RWPE2 (cell line): Measurements from ENCODE around the gene TPSD1.

Experiments used
- ATAC-seq: fragments of 200-7000 bp; cut with Tn5 transposase; 3 replicates; pipeline ENCODE4 v1.9.1; 2021; ENCODE audit warnings: low read depth
- DNase-seq: peaks from one replicate; pipeline ENCODE4 v3.0.0-alpha.2; 2020; ENCODE audit warnings: low spot score
- H3K27ac ChIP-seq: fragments of 450-650 bp; 2 replicates; pipeline ENCODE4 v1.5.1; 2017; ENCODE audit warnings: mild to moderate bottlenecking; ENCODE audit not compliant: poor library complexity, severe bottlenecking
- H3K27me3 ChIP-seq: fragments of 250-450 bp; sonication (Bioruptor Pico); 2 replicates; pipeline ENCODE4 v1.5.1; 2021; ENCODE audit warnings: mild to moderate bottlenecking, moderate library complexity; ENCODE audit not compliant: insufficient read depth, poor library complexity, severe bottlenecking
- H3K36me3 ChIP-seq: fragments of 250-450 bp; sonication (Bioruptor Pico); 2 replicates; pipeline ENCODE4 v1.5.1; 2020; ENCODE audit warnings: low read depth, mild to moderate bottlenecking, moderate library complexity
- H3K4me1 ChIP-seq: fragments of 250-450 bp; sonication (Bioruptor Pico); 2 replicates; pipeline ENCODE4 v1.5.1; 2021; ENCODE audit warnings: mild to moderate bottlenecking, moderate library complexity; ENCODE audit not compliant: insufficient read depth, poor library complexity, severe bottlenecking
- H3K4me3 ChIP-seq: fragments of 250-450 bp; sonication (Bioruptor Pico); 2 replicates; pipeline ENCODE4 v1.5.1; 2021; ENCODE audit warnings: mild to moderate bottlenecking, moderate library complexity; ENCODE audit not compliant: severe bottlenecking
- H3K9me3 ChIP-seq: fragments of 250-450 bp; sonication (Bioruptor Pico); 2 replicates; pipeline ENCODE4 v1.5.1; 2021; ENCODE audit warnings: mild to moderate bottlenecking, moderate library complexity; ENCODE audit not compliant: severe bottlenecking
- TF ChIP-seq, protein P1 (sequence below): fragments of 450-650 bp; IDR thresholded peaks from one replicate; pipeline ENCODE4 v1.5.1; 2017; ENCODE audit warnings: mild to moderate bottlenecking, moderate library complexity; ENCODE audit not compliant: poor library complexity, severe bottlenecking

Gene TPSD1

DNA sequence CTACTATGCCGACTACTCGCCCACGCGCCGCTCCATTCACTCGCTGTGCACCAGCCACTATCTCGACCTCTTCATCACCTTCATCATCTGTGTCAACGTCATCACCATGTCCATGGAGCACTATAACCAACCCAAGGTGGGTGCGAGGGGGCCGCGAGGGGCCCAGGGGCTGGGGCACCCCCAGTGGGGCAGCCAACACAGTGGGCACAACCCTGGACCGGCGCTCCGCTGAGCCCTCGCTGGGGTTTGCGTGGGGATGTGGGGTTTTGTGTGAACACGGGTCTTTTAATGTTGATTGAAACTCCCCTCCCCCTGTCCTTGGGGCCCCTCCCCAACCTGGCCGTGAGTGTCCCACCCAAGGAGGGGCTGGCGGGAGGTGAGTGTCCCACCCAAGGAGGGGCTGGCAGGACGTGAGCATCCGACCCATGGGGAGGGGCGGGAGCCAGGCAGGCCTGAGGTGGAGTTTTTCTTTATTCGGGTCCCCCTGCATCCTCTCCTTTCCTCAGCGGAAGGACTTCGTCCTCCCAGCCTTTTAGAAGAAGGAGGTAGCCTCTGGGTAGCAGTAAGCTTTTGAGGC, 42.0 kb upstream of the TPSD1 start:
- no peak overlapping the region for H3K27ac ChIP-seq
- H3K4me1 ChIP-seq = no peaks in the 10 kb centered on the region
- no peaks in the 10 kb centered on the region for H3K9me3 ChIP-seq
- no peaks in the 10 kb centered on the region for H3K36me3 ChIP-seq
- DNase-seq = no peak
- no peaks in the 10 kb centered on the region for H3K27me3 ChIP-seq
- no peak overlapping the region for H3K4me3 ChIP-seq
- TF ChIP-seq, protein P1, sequence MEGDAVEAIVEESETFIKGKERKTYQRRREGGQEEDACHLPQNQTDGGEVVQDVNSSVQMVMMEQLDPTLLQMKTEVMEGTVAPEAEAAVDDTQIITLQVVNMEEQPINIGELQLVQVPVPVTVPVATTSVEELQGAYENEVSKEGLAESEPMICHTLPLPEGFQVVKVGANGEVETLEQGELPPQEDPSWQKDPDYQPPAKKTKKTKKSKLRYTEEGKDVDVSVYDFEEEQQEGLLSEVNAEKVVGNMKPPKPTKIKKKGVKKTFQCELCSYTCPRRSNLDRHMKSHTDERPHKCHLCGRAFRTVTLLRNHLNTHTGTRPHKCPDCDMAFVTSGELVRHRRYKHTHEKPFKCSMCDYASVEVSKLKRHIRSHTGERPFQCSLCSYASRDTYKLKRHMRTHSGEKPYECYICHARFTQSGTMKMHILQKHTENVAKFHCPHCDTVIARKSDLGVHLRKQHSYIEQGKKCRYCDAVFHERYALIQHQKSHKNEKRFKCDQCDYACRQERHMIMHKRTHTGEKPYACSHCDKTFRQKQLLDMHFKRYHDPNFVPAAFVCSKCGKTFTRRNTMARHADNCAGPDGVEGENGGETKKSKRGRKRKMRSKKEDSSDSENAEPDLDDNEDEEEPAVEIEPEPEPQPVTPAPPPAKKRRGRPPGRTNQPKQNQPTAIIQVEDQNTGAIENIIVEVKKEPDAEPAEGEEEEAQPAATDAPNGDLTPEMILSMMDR = no peak
- no peak for ATAC-seq

DNA sequence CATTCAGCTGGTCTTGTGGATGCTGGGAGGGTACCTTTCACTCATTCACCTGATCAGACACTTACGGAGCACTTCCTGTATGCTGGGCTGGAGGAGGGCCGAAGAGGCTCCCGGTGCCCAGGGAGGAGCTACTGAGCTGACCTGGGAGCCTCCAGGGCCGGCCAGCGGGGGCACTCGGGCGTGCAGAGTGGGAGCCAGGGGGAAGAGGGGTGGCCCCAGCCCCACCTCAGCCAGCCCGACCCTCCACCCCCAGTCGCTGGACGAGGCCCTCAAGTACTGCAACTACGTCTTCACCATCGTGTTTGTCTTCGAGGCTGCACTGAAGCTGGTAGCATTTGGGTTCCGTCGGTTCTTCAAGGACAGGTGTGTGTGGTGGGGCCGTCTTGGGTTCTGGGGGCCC, 41.1 kb upstream of the TPSD1 start:
- no peak for ATAC-seq
- TF ChIP-seq, protein P1 = no peak
- no peaks in the 10 kb centered on the region for H3K36me3 ChIP-seq

DNA sequence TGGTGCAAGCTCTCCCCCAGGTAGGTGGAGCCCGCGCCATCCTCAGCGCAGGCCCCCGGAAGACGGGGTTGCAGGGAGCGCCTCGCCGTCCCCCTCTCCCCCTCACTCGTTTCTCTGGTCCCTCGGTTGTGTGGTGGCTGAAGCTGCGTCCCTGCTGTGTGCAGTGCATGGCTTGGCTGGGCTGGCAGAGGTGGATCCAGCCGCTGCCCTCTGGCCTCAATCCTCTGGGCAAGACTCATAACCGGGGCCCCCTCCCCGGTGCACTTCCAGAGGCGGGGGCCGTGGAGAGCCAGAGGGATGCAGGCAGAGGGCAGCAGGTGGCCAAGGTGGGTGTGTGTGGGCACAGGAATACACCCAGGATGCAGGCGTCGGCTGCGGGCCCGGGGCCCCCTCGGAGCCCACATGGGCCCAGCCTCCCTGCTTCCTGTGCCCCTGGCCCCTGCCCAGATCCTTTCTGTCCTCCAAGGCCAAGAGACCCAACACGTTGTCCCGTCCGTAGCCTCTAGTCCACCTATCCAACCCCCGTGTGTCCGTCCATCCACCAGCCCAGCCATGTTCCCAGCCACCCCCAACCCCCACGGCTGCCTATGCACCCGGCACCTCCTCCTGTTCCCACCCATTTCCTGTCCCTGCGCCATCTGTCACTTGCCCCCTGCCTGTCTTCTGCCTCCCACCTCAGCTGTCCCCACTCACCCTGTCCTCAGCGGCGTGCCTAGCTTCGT, 40.1 kb upstream of the TPSD1 start:
- TF ChIP-seq, protein P1 = no peak
- Histone ChIP-seq H3K9me3 (no peaks in the 10 kb centered on the region), H3K4me3 (no peak overlapping the region), H3K36me3 (no peaks in the 10 kb centered on the region), H3K27ac (no peak overlapping the region), H3K4me1 (no peaks in the 10 kb centered on the region), H3K27me3 (no peaks in the 10 kb centered on the region)
- ATAC-seq (no peak), DNase-seq (no peak)

More for the DNA sequence above, 41.1 kb upstream of the TPSD1 start:
- Histone ChIP-seq H3K9me3 (no peaks in the 10 kb centered on the region), H3K4me1 (no peaks in the 10 kb centered on the region), H3K4me3 (no peak overlapping the region), H3K27me3 (no peaks in the 10 kb centered on the region), H3K27ac (no peak overlapping the region)
- no peak for DNase-seq

DNA sequence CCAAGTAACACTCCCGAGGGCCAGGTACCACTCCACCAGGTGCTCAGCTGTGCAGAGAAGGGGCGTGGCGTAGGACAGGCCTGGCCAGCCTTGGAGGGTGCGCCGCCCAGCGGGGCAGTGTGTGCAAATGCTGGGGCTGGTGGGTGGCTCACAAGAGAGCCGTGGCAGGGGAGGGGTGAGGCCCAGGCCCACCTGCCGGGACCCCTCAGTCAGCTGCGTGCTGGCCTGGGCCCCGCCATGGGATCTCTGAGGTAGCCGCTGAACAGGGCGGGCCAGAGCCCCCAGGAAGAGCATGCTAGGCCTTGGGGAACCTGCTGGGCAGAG, 39.6 kb upstream of the TPSD1 start:
- TF ChIP-seq, protein P1 = no peak
- no peaks in the 10 kb centered on the region for H3K27me3 ChIP-seq
- H3K27ac ChIP-seq = no peak overlapping the region

More for the DNA sequence above, 39.6 kb upstream of the TPSD1 start:
- no peaks in the 10 kb centered on the region for H3K9me3 ChIP-seq
- ATAC-seq (no peak), DNase-seq (no peak)
- no peak overlapping the region for H3K4me3 ChIP-seq
- no peaks in the 10 kb centered on the region for H3K36me3 ChIP-seq
- H3K4me1 ChIP-seq = no peaks in the 10 kb centered on the region
